GM21360 (cell line): Measurements from ENCODE around the gene CLSTN1.

ENCODE experiments used
- ATAC-seq: cut with Tn5 transposase; IDR thresholded peaks from one replicate; pipeline ENCODE4 v1.9.1; 2021; ENCODE audit warnings: mild to moderate bottlenecking, moderate library complexity; ENCODE audit not compliant: unreplicated experiment

Gene CLSTN1

GRCh38 chr1:9688599-9688998, 135.2 kb downstream of the CLSTN1 start:
- ATAC-seq = no peak

- no peak for ATAC-seq
Measured at GRCh38 chr1:9687874-9688582, 135.7 kb downstream of the CLSTN1 start.

- peak; percentile 37 for ATAC-seq
Measured at GRCh38 chr1:9687120-9687873, 136.5 kb downstream of the CLSTN1 start.

- no peak for ATAC-seq
Measured at GRCh38 chr1:9684801-9685200, 139.0 kb downstream of the CLSTN1 start.

DNA sequence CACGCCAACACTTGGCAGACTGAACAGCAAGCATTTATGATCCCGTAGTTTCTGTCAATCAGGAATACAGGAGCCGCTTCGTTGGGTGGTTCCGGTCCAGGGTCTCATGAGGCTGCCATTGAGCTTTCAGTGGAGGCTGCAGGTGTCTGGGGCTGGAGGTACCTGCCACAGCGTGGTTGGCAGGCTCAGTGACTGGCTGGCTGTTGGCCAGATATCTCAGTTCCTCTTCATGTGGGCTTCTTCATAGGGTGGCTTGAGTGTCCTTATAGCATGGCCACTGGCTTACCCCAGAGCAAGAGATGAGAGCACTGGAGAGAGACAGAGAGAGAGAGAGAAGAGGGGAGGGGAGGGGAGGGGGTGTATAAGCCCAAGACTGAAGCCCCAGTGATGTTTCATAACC, 142.9 kb downstream of the CLSTN1 start:
- ATAC-seq = no peak

- no peak for ATAC-seq
Measured at GRCh38 chr1:9680091-9680490, 143.7 kb downstream of the CLSTN1 start.
